Epidermal melanocyte (primary cell): ENCODE results near the gene TAPBP.
"Not testable (repeated sequence)": the region's sequence is repeated elsewhere in the genome, so short reads cannot be mapped to it uniquely, and the experiment has no call there.

Source experiments
- DNase-seq: peaks from one replicate; pipeline ENCODE4 v3.0.0; 2011; ENCODE audit warnings: low spot score; ENCODE audit not compliant: insufficient read length

The TAPBP gene

GRCh38 chr6:33277663-33278391, 36.1 kb downstream of the TAPBP start:
- no peak for DNase-seq

GRCh38 chr6:33276864-33277662, 36.8 kb downstream of the TAPBP start, which contains the start of gene B3GALT4:
B3GALT4 (plus strand) TSS chr6:33277123; CDS start chr6:33277420, 297 bp downstream.
- peak; percentile 59 for DNase-seq

GRCh38 chr6:33276581-33276863, 37.4 kb downstream of the TAPBP start:
- no peak for DNase-seq

DNA sequence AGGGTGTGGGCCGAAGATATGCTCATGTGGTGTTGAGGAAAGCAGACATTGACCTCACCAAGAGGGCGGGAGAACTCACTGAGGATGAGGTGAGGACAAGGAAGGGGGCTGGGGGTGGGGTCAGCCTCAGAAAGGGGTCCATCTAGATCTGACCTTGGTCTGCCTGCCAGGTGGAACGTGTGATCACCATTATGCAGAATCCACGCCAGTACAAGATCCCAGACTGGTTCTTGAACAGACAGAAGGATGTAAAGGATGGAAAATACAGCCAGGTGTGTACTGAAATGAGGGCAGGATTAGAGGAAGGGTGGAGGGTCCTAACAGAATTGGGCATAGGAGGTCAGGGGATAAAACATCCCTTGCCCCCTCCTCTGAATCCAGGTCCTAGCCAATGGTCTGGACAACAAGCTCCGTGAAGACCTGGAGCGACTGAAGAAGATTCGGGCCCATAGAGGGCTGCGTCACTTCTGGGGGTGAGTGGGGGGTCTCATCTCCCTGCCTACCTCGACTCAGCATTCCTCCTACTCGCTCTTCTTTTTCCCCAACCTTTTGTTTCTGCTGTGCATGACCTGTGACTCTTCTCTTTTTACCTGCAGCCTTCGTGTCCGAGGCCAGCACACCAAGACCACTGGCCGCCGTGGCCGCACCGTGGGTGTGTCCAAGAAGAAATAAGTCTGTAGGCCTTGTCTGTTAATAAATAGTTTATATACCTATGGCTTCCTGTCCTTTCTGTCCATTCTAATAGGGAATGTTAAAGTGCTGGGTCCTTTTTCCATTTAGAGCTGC, 37.9 kb downstream of the TAPBP start:
- DNase-seq, result not testable (repeated sequence)

DNA sequence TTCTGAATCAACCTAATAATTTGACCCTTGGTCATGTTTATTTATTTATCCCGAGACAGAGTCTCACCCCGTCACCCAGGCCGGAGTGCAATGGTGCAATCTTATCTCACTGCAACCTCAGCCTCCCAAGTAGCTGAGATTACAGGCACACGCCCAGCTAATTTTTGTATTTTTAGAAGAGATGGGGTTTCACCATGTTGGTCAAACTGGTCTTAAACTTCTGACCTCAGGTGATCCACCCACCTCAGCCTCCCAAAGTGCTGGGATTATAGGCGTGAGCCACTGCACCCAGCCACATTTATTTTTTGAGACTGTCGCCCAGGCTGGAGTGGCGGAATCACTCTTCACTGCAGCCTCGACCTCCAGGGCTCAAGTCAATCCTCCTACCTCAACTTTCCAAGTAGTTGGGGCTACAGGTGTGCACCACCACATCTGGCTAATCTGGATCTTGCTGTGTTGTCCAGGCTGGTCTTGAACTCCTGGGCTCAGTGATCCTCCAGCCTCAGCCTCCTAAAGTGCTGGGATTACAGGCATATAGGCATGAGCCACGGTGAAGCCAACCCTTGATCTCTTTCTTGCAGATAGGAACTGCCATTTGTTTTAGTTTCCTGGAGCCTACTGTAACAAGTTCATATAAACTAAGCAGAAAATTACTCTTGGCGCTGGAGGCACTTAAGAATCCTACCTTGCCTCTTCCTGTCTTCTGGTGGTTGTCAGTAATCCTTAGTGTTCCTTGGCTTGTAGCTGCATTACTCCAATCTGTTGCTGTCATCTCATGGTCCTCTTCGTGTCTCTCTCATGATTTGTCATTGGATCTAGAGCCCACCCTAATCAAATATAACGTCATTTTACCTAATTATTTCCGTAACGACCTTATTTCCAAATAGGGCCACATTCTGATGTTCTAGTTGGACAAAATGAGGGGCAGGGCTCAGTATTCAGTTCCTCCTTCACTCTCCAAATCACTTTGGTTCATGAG, 39.7 kb downstream of the TAPBP start:
- no peak for DNase-seq

GRCh38 chr6:33273129-33273923, 40.6 kb downstream of the TAPBP start:
- no peak for DNase-seq

GRCh38 chr6:33272275-33273128, 41.4 kb downstream of the TAPBP start:
- DNase-seq, result no peak

DNA sequence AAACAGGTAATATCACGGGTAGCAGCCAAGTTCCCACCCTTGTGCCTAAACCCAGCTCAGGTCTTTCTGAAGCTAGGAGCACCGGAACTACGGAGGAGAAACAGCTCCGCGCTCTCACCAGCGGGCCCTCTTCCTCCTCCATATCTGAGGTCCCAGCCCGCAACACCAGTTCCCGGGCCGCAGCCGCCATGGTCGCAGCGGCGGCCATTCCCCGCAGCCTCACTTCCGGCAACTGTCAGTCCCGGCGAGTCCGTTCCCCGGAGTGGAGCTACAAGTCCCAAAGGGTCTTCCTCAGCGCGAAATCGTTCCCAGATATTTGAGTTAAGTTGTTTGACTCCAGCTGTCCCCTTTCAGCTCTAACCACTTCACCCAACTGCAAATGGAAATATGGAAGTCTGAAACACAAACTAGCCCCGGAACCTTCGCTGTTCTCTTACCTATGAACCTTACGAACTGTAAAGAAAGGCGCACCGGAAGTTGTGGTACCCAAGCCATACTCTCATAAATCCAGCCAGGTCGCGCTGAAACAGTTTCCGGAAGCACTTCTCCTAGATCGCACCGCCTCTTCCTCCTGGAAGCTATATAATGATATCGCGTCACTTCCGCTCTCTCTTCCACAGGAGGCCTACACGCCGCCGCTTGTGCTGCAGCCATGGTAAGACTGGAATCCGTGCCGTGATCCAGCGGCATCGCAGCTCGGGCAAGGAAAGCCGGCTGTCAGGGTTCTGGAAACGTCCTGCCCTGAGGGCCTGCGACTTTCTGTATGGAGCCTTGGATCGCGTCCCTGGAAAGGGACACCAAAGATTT, 42.2 kb downstream of the TAPBP start, which contains the start of the genes RPS18 and VPS52:
Gene RPS18 (plus strand): TSS at position 608 of the 807 bp plus-strand sequence. CDS start 45 bp downstream, at position 653.
Gene VPS52 (minus strand): TSS at position 409 of the 807 bp plus-strand sequence. CDS start 201 bp downstream, at position 208.
- peak; percentile 90 for DNase-seq

- no peak for DNase-seq
Observed at GRCh38 chr6:33271117-33271467, 42.8 kb downstream of the TAPBP start.

DNA sequence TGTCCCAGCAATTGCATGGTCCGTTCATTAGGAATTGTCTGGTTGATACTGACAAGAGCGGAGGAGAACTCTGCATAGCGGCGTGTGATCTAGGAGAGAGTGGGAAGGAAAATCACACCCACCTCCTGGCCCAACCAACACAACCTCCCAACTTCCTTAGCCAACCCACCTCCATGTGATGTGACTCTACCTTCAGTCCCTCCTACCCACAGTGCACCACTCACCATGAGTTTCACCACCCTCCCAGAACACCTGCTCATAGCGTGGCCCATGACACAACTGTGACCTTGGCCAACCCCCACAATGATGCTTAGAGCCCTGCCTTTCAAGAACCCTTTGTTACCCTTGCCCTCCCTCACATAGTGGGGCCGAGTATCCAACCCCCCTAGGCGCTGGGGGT, 49.9 kb downstream of the TAPBP start:
- no peak for DNase-seq

GRCh38 chr6:33262490-33262889, 51.4 kb downstream of the TAPBP start:
- not testable (repeated sequence) for DNase-seq

- DNase-seq, result no peak
Observed at GRCh38 chr6:33259032-33259431, 54.8 kb downstream of the TAPBP start.

DNA sequence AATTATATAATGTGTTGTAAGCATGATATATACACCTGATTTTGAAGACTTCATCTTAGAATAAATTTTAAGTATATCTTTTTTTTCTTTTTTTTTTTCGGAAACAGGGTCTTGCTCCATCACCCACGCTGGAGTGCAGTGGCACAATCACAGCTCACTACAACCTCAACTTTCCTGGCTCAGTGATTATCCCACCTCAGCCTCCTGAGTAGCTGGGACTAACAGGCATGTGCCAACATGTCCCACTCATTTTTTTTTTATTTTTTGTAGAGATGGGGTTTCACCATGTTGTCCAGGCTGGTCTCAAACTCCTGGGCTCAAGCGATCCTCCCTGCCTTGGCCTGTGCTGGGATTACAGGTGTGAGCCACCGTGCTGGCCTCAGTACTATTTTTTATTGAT, 59.3 kb downstream of the TAPBP start:
- no peak for DNase-seq

DNA sequence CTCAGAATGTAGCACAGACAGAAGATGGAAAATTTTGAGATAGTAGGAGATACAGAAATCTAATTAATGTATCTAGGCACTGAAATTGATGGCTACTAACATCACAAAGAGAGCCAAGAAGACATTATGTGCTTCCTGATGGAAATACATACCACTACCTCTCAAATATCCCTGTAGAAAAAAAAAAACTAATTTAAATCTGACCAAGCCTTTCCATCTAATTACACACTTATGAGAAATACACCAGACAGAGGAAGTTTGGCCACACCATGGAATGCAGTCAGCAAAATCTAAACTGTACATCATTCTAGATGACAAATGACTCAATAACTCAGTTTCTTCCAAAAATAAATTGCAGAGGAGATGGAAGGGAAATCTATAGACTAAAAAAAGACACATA, 61.1 kb downstream of the TAPBP start:
- no peak for DNase-seq

- DNase-seq, result no peak
Observed at GRCh38 chr6:33251395-33252012, 62.4 kb downstream of the TAPBP start.

DNA sequence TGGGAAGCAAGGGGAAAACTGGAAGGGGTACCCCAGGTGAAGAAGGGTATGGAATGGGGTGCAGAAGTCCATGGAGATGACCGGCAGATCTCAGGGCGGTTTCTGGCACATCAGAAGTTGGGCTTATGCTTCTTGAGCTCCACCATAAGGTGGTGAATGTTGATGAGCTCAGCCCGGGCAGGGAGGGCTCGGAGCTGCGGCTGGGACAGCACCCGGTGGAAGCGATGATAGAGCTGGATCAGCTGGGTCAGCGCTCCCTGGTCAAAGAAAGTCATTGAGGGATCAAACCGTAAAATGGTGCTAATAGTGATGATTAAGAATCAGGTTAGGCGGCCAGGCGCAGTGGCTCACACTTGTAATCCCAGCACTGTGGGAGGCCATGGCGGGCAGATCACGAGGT, 63.1 kb downstream of the TAPBP start:
- DNase-seq, result no peak

DNA sequence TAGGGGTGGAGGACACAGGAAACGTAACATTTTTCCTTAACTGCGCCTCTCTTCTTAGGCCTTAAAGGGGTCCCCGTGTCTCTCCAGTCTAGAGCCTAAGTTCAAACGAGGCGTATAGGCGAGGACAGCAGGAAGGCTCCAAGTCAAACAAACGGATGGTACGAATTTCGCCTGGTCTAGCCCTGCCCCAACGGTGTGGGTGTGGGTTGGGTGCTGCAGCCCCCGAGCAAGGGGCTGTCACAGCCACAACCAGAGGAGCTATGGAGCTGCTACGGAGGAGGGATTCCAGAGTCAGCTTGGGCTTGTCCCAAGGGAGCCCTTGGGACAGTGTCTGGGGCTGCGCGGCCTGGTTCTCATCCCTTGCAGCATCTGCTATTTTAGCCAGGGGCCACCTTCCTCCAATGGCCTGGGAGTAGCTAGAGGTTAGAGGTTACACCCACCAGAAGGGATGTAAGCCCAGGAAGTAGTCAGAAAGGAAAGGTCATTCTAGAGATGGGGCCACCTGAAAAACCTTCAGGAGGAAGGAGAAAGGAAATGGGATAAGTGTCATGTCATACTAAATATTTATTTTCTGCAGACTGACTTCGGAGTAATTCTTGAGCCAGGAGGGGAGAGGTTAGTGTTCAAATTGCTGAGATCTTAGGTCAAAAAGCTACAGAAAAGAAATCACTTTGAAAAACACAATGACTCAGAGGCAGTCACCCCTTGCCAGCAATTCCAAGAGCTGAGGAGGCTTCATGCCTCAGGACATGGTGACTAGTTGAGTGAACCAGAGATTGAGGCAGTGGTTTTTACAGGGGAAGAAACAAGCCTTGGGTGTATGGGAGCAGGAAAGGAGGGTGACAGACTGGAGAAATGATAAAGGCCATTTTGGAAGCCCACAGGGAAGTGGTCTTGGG, 63.9 kb downstream of the TAPBP start:
- DNase-seq, result no peak
